Measurements from ENCODE around the gene ASXL1.
A peak's percentile ranks its signal among the peaks of the same experiment; 100 is the strongest.

ASXL1 gene

GRCh38 chr20:32481311-32482142 lies 123.4 kb downstream of the ASXL1 start:
- DNase-seq (ENCODE audit: low spot score), result no peak

- no peak for DNase-seq (ENCODE audit: low spot score)
Observed at GRCh38 chr20:32482143-32482441, 124.0 kb downstream of the ASXL1 start.

- DNase-seq (ENCODE audit: low spot score), result no peak
Observed at GRCh38 chr20:32482442-32483261, 124.5 kb downstream of the ASXL1 start.

- DNase-seq (ENCODE audit: low spot score), result peak; percentile 64
Observed at GRCh38 chr20:32483351-32484224, 125.5 kb downstream of the ASXL1 start.

- peak; percentile 6 for DNase-seq (ENCODE audit: low spot score)
Observed at GRCh38 chr20:32484225-32484957, 126.3 kb downstream of the ASXL1 start.

- peak; percentile 75 for DNase-seq (ENCODE audit: low spot score)
Observed at GRCh38 chr20:32484958-32485769, 127.0 kb downstream of the ASXL1 start.

- DNase-seq (ENCODE audit: low spot score), result no peak
Observed at GRCh38 chr20:32485770-32486478, 127.8 kb downstream of the ASXL1 start.

- DNase-seq (ENCODE audit: low spot score), result no peak
Observed at GRCh38 chr20:32487381-32487780, 129.2 kb downstream of the ASXL1 start.

GRCh38 chr20:32488066-32488838 lies 130.1 kb downstream of the ASXL1 start:
- DNase-seq (ENCODE audit: low spot score), result no peak

Data from LoVo (cell line).